HepG2 (cell line): ENCODE results near the gene EPHA3. TPM values are rescaled to one million over a fixed set of nuclear protein-coding genes. Genes with fewer than 3 reads are reported as not detected.

Experiments used
- ATAC-seq: fragments of 200-7000 bp; cut with Tn5 transposase; 3 replicates; pipeline ENCODE4 v1.9.1; 2020; ENCODE audit warnings: mild to moderate bottlenecking, moderate library complexity
- BruUV-seq: library from RNA; stranded (reverse); fragments of 400-500 nt; replicated peaks from 2 replicates; lab custom pipeline; 2021; lab: Mats Ljungman, UMichigan
- CTCF ChIA-PET: fragments of 300-600 bp; formaldehyde crosslinking; extraction: SDS; loops from one replicate; lab custom pipeline; 2021; ENCODE audit warnings: low total read pairs, inconsistent platforms, low intra/inter-chr PET ratio; lab: Yijun Ruan, JAX
- POLR2A ChIA-PET: fragments of 350-600 bp; sonication (Branson Sonifier 250); formaldehyde crosslinking; loops from one replicate; lab custom pipeline; 2020; ENCODE audit warnings: antibody characterized with exemption, inconsistent platforms; lab: Yijun Ruan, JAX
- DNase-seq: peaks from one replicate; pipeline ENCODE4 v3.0.0-alpha.2; 2015; ENCODE audit warnings: low spot score
- FAIRE-seq: peaks from 3 replicates; lab custom pipeline; 2011; peaks lifted over from hg19 to GRCh38; lab: Jason Lieb, UNC
- H2AFZ ChIP-seq: one replicate; pipeline ENCODE4 v1.6.1; 2011; ENCODE audit warnings: low read length, inconsistent platforms
- H3K27ac ChIP-seq: fragments of 300-600 bp; 3 replicates; pipeline ENCODE4 v1.8.0; 2011; ENCODE audit warnings: mixed run types, mild to moderate bottlenecking, mixed read lengths, low read length, inconsistent platforms; ENCODE audit not compliant: insufficient read depth; ENCODE audit errors: extremely low read length
- H3K27me3 ChIP-seq, 2 experiments: fragments of 200-600 bp in 1 of 2; 2 replicates in 1 of 2; 3 replicates in 1 of 2; pipeline versions ENCODE4 v1.6.0 to v1.8.0; 2011; ENCODE audit warnings: low read length in 2 of 2, mild to moderate bottlenecking in 2 of 2, moderate library complexity in 2 of 2, inconsistent platforms in 1 of 2; ENCODE audit not compliant: insufficient read depth in 2 of 2, control insufficient read depth in 1 of 2
- H3K36me3 ChIP-seq, 2 experiments: fragments of 200-600 bp in 1 of 2; replicated peaks in 1 of 2; 2 replicates in 1 of 2; 3 replicates in 1 of 2; pipeline versions ENCODE4 v1.5.1 to v1.8.0; 2011; ENCODE audit warnings: low read length in 2 of 2, inconsistent platforms in 1 of 2; ENCODE audit not compliant: insufficient read depth in 2 of 2, control insufficient read depth in 1 of 2
- H3K4me1 ChIP-seq: 2 replicates; pipeline ENCODE4 v1.5.1; 2012; ENCODE audit warnings: low read length, inconsistent platforms; ENCODE audit not compliant: insufficient read depth
- H3K4me2 ChIP-seq: 2 replicates; pipeline ENCODE4 v1.6.0; 2011; ENCODE audit warnings: low read depth, low read length, inconsistent platforms
- H3K4me3 ChIP-seq, 3 experiments: fragments of 200-600 bp in 1 of 3; sonication (generic), shearing (Covaris generic) in 1 of 3; replicated peaks in 1 of 3; 2 replicates each; pipeline ENCODE4 v1.5.1; 2011 to 2016; ENCODE audit warnings: low read length in 3 of 3, inconsistent platforms in 2 of 3, low read depth in 2 of 3, mild to moderate bottlenecking in 2 of 3, control low read depth in 1 of 3, mixed read lengths in 1 of 3; ENCODE audit not compliant: insufficient read depth in 1 of 3
- H3K79me2 ChIP-seq: one replicate; pipeline ENCODE4 v1.6.1; 2011; ENCODE audit warnings: low read length, inconsistent platforms; ENCODE audit not compliant: insufficient read depth
- H3K9ac ChIP-seq: 2 replicates; pipeline ENCODE4 v1.6.0; 2011; ENCODE audit warnings: mild to moderate bottlenecking, low read depth, low read length, inconsistent platforms; ENCODE audit not compliant: insufficient read depth
- H3K9me3 ChIP-seq: 2 replicates; pipeline ENCODE4 v1.5.1; 2012; ENCODE audit warnings: mild to moderate bottlenecking, low read length
- H4K20me1 ChIP-seq: 2 replicates; pipeline ENCODE4 v1.6.0; 2011; ENCODE audit warnings: inconsistent platforms, mild to moderate bottlenecking, low read length, moderate library complexity; ENCODE audit not compliant: insufficient read depth
- ARNT ChIP-seq: fragments of 450-650 bp; IDR thresholded peaks from 2 replicates; pipeline ENCODE4 v1.6.1; 2017
- CEBPG ChIP-seq: IDR thresholded peaks from 2 replicates; pipeline ENCODE4 v1.6.1; 2016
- EED ChIP-seq: sonication (generic); formaldehyde crosslinking; IDR thresholded peaks from 2 replicates; pipeline ENCODE4 v1.5.0; 2020; ENCODE audit warnings: mild to moderate bottlenecking, missing genetic modification reagents
- KDM5B ChIP-seq: sonication (generic); formaldehyde crosslinking; IDR thresholded peaks from 2 replicates; pipeline ENCODE4 v1.4.0; 2020; ENCODE audit warnings: missing genetic modification reagents, mild to moderate bottlenecking, borderline replicate concordance
- PHF21A ChIP-seq: sonication (generic); formaldehyde crosslinking; IDR thresholded peaks from 2 replicates; pipeline ENCODE4 v1.5.0; 2020; ENCODE audit warnings: mild to moderate bottlenecking, missing genetic modification reagents
- POLR2AphosphoS5 ChIP-seq: IDR thresholded peaks from 2 replicates; pipeline ENCODE4 v1.6.1; 2012; ENCODE audit warnings: low read depth, low read length
- ZNF121 ChIP-seq: sonication (generic); formaldehyde crosslinking; IDR thresholded peaks from 2 replicates; pipeline ENCODE4 v1.5.0; 2020; ENCODE audit warnings: mild to moderate bottlenecking, missing genetic modification reagents
- ZNF781 ChIP-seq: sonication (generic); formaldehyde crosslinking; IDR thresholded peaks from 2 replicates; pipeline ENCODE4 v1.5.1; 2020; ENCODE audit warnings: borderline replicate concordance, mild to moderate bottlenecking, missing genetic modification reagents; ENCODE audit errors: not compliant biosample characterization
- in situ Hi-C: cut with HindIII; loops from 2 replicates; pipeline ENCODE4 v1.10.0; 2017; ENCODE audit warnings: low pct_unique_long_range_greater_than_20kb; ENCODE audit not compliant: extremely low pct_ligation_motif_present
- intact Hi-C: fragments of 100-400 bp; cut with micrococcal nuclease; formaldehyde crosslinking; loops from one replicate; pipeline ENCODE4 v1.10.0; 2022; ENCODE audit not compliant: unreplicated experiment
- polyA plus RNA-seq, 8 experiments: library from polyadenylated mRNA; depleted of rRNA in 3 of 8; stranded (reverse) in 7 of 8; unstranded in 1 of 8; fragments of >200 nt; fragmentation: Illumina TruSeq in 4 of 8; extraction: Trizol in 4 of 8; gene quantifications; 2 replicates each; pipeline versions ENCODE4 v1.2.1 to v1.2.3, GENCODE V29; 2011 to 2016; ENCODE audit warnings: low read depth in 4 of 8, missing spikeins in 1 of 8, mixed read lengths in 1 of 8; ENCODE audit not compliant: insufficient read depth in 1 of 8
- total RNA-seq, 5 experiments: library from RNA; depleted of rRNA; stranded (reverse); fragments of >200 nt; fragmentation: Illumina TruSeq; extraction: Trizol; gene quantifications; 2 replicates each; pipeline ENCODE4 v1.2.3, GENCODE V29; 2016; ENCODE audit warnings: low read depth in 1 of 5
- TF ChIP-seq, protein P1 (sequence below): sonication (generic); formaldehyde crosslinking; IDR thresholded peaks from 2 replicates; pipeline ENCODE4 v1.5.1; 2020; ENCODE audit warnings: missing genetic modification reagents, mild to moderate bottlenecking, borderline replicate concordance
- TF ChIP-seq, protein P2 (sequence below): sonication (generic); formaldehyde crosslinking; IDR thresholded peaks from 2 replicates; pipeline ENCODE4 v1.8.0; 2023; ENCODE audit warnings: mild to moderate bottlenecking, missing genetic modification reagents
- TF ChIP-seq, protein P3 (sequence below): sonication (generic); formaldehyde crosslinking; IDR thresholded peaks from 2 replicates; pipeline ENCODE4 v1.4.0; 2020; ENCODE audit warnings: missing genetic modification reagents; ENCODE audit errors: not compliant biosample characterization
- TF ChIP-seq, protein P4 (sequence below): sonication (generic); formaldehyde crosslinking; IDR thresholded peaks from 2 replicates; pipeline ENCODE4 v1.5.0; 2020; ENCODE audit warnings: mild to moderate bottlenecking, missing genetic modification reagents, borderline replicate concordance

Gene EPHA3
- total and polyA plus RNA-seq, 2 of the 13 experiments (the other 11 are each of a cell fraction or from before 2014, with no cell fraction given) = 0.01 TPM; not detected in 1

DNA sequence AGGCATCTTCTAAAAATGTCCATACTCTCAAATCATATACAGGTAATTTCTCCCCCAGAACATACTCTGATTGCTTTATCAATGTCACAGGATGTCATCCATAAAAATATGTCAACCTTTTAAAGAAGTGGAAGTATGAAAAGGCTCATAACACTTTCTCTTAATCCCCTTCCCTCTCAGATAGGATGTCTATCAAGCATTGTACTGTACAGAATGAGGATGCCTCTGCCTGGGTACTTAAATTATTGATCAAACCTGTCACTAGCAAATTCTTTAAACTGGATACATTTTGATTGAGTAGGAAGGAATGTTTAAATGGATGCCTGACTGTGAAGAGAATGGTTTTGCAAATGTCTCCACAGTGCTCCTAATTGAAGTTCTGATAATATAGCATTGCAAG is 168.7 kb downstream of the EPHA3 start:
- no peak overlapping the region for H3K4me2 ChIP-seq
- no peaks in the 10 kb centered on the region for H3K4me1 ChIP-seq
- no peaks in the 10 kb centered on the region for H3K36me3 ChIP-seq
- no peak overlapping the region for H3K27ac ChIP-seq
- H2AFZ ChIP-seq = no peak overlapping the region
- ChIA-PET CTCF (no interaction called here), POLR2A (no interaction called here)
- no peak overlapping the region for H3K4me3 ChIP-seq
- H3K9me3 ChIP-seq = no peaks in the 10 kb centered on the region
- no peaks in the 10 kb centered on the region for H3K79me2 ChIP-seq
- intact Hi-C loops (no loop called here), in situ Hi-C loops (no loop called here)
- DNase-seq (no peak), ATAC-seq (no peak), FAIRE-seq (no peak)
- H3K9ac ChIP-seq = no peak overlapping the region
- no TSS peak for BruUV-seq
- H4K20me1 ChIP-seq = no peaks in the 10 kb centered on the region
- no peaks in the 10 kb centered on the region for H3K27me3 ChIP-seq
- TF ChIP-seq, protein P1, sequence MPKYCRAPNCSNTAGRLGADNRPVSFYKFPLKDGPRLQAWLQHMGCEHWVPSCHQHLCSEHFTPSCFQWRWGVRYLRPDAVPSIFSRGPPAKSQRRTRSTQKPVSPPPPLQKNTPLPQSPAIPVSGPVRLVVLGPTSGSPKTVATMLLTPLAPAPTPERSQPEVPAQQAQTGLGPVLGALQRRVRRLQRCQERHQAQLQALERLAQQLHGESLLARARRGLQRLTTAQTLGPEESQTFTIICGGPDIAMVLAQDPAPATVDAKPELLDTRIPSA (CRISPR knock-in tag) = no peak
- TF ChIP-seq ZNF121 (no peak), KDM5B (no peak), ARNT (no peak), POLR2AphosphoS5 (no peak), CEBPG (CRISPR knock-in tag) (no peak), ZNF781 (CRISPR knock-in tag) (no peak), PHF21A (no peak), EED (no peak)
- TF ChIP-seq, protein P2, sequence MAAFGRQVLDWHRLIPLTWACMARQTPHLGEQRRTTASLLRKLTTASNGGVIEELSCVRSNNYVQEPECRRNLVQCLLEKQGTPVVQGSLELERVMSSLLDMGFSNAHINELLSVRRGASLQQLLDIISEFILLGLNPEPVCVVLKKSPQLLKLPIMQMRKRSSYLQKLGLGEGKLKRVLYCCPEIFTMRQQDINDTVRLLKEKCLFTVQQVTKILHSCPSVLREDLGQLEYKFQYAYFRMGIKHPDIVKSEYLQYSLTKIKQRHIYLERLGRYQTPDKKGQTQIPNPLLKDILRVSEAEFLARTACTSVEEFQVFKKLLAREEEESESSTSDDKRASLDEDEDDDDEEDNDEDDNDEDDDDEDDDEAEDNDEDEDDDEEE (CRISPR knock-in tag) = no peak
- TF ChIP-seq, protein P3, sequence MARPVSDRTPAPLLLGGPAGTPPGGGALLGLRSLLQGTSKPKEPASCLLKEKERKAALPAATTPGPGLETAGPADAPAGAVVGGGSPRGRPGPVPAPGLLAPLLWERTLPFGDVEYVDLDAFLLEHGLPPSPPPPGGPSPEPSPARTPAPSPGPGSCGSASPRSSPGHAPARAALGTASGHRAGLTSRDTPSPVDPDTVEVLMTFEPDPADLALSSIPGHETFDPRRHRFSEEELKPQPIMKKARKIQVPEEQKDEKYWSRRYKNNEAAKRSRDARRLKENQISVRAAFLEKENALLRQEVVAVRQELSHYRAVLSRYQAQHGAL = no peak
- TF ChIP-seq, protein P4, sequence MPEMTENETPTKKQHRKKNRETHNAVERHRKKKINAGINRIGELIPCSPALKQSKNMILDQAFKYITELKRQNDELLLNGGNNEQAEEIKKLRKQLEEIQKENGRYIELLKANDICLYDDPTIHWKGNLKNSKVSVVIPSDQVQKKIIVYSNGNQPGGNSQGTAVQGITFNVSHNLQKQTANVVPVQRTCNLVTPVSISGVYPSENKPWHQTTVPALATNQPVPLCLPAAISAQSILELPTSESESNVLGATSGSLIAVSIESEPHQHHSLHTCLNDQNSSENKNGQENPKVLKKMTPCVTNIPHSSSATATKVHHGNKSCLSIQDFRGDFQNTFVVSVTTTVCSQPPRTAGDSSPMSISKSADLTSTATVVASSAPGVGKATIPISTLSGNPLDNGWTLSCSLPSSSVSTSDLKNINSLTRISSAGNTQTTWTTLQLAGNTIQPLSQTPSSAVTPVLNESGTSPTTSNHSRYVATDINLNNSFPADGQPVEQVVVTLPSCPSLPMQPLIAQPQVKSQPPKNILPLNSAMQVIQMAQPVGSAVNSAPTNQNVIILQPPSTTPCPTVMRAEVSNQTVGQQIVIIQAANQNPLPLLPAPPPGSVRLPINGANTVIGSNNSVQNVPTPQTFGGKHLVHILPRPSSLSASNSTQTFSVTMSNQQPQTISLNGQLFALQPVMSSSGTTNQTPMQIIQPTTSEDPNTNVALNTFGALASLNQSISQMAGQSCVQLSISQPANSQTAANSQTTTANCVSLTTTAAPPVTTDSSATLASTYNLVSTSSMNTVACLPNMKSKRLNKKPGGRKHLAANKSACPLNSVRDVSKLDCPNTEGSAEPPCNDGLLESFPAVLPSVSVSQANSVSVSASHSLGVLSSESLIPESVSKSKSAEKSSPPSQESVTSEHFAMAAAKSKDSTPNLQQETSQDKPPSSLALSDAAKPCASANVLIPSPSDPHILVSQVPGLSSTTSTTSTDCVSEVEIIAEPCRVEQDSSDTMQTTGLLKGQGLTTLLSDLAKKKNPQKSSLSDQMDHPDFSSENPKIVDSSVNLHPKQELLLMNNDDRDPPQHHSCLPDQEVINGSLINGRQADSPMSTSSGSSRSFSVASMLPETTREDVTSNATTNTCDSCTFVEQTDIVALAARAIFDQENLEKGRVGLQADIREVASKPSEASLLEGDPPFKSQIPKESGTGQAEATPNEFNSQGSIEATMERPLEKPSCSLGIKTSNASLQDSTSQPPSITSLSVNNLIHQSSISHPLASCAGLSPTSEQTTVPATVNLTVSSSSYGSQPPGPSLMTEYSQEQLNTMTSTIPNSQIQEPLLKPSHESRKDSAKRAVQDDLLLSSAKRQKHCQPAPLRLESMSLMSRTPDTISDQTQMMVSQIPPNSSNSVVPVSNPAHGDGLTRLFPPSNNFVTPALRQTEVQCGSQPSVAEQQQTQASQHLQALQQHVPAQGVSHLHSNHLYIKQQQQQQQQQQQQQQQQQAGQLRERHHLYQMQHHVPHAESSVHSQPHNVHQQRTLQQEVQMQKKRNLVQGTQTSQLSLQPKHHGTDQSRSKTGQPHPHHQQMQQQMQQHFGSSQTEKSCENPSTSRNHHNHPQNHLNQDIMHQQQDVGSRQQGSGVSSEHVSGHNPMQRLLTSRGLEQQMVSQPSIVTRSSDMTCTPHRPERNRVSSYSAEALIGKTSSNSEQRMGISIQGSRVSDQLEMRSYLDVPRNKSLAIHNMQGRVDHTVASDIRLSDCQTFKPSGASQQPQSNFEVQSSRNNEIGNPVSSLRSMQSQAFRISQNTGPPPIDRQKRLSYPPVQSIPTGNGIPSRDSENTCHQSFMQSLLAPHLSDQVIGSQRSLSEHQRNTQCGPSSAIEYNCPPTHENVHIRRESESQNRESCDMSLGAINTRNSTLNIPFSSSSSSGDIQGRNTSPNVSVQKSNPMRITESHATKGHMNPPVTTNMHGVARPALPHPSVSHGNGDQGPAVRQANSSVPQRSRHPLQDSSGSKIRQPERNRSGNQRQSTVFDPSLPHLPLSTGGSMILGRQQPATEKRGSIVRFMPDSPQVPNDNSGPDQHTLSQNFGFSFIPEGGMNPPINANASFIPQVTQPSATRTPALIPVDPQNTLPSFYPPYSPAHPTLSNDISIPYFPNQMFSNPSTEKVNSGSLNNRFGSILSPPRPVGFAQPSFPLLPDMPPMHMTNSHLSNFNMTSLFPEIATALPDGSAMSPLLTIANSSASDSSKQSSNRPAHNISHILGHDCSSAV (CRISPR knock-in tag) = no peak
